ENCODE results near the gene CD4.

CD4 gene

DNA sequence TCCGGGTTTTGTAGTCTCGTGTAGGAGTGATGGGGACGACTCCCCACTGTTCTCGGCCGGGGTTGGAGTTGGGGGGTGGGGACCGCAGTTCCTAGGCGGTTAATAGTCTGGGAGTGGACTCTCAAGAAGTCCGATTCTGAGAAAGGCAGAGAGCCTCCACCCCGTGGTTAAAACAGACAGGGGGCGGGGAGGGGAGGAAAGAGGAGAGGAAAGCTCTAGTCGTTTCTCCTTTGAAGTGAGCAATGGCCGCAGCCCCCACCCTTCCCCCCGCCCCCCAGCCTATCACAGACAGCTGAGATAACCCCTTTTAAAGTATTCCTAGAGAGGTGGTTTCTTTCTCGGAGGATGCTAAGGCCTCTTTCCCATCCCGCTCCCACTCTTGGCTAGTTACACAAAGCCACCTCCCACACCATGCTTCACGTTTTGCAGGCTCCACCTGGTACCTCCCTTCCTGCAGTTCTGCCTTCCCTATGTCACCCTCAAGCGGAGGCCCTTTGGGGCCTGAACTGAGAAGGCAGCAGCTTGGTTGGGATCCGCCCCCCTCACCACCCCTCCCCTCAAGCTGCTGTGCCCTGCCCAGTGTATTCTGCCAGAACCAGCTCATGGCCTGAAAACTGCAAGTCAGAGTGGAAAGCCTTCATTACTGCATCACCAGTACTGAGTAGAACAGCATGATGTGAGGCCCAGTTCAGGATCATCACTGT, 63.5 kb downstream of the CD4 start:
- no peaks in the 10 kb centered on the region for H3K27me3 Mint-ChIP-seq (ENCODE audit: low read depth)
- H3K4me1 Mint-ChIP-seq, result peaks cover 39% of the 10 kb centered on the region
- H3K9me3 Mint-ChIP-seq, result no peaks in the 10 kb centered on the region
- TF ChIP-seq, protein P1, sequence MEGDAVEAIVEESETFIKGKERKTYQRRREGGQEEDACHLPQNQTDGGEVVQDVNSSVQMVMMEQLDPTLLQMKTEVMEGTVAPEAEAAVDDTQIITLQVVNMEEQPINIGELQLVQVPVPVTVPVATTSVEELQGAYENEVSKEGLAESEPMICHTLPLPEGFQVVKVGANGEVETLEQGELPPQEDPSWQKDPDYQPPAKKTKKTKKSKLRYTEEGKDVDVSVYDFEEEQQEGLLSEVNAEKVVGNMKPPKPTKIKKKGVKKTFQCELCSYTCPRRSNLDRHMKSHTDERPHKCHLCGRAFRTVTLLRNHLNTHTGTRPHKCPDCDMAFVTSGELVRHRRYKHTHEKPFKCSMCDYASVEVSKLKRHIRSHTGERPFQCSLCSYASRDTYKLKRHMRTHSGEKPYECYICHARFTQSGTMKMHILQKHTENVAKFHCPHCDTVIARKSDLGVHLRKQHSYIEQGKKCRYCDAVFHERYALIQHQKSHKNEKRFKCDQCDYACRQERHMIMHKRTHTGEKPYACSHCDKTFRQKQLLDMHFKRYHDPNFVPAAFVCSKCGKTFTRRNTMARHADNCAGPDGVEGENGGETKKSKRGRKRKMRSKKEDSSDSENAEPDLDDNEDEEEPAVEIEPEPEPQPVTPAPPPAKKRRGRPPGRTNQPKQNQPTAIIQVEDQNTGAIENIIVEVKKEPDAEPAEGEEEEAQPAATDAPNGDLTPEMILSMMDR (IDR thresholded peaks at IDR 0.05; ENCODE audit: unreplicated experiment in 3 of 3), result no peak
- H3K27ac Mint-ChIP-seq, result peak overlapping the region; percentile 75 to 97 (median 96)
- H3K4me3 Mint-ChIP-seq, result peak overlapping the region; percentile 87 to 91 (median 91)
- peaks cover 32% of the 10 kb centered on the region for H3K36me3 Mint-ChIP-seq (ENCODE audit: low read depth)

DNA sequence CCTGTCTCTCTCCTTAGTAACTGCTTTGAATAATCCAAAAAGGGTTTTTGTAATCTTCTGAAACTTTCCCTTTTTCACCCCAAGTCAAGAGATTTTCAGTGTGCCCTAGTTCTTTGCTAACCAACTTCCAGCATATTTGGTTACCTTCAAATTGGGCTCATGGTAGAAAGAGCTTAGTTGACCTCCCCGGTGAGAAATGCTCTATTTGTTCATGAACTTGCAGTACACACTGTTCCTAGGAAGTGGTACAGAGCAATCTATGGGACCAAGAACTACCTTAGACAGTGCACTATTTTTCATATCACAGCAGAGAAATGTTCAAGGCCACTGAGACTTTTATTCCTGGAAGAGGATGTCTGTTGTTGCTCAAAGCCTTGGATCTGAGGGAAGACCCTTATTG, 64.3 kb downstream of the CD4 start:
- TF ChIP-seq, protein P1 (IDR thresholded peaks at IDR 0.05; ENCODE audit: unreplicated experiment in 3 of 3), result no peak
- Mint-ChIP-seq H3K4me3 (peak overlapping the region; percentile 87 to 91 (median 91)), H3K27ac (peak overlapping the region; percentile 75 to 97 (median 96)), H3K27me3 (ENCODE audit: low read depth) (no peaks in the 10 kb centered on the region), H3K4me1 (peaks cover 33% of the 10 kb centered on the region), H3K36me3 (ENCODE audit: low read depth) (peaks cover 35% of the 10 kb centered on the region), H3K9me3 (no peaks in the 10 kb centered on the region)

DNA sequence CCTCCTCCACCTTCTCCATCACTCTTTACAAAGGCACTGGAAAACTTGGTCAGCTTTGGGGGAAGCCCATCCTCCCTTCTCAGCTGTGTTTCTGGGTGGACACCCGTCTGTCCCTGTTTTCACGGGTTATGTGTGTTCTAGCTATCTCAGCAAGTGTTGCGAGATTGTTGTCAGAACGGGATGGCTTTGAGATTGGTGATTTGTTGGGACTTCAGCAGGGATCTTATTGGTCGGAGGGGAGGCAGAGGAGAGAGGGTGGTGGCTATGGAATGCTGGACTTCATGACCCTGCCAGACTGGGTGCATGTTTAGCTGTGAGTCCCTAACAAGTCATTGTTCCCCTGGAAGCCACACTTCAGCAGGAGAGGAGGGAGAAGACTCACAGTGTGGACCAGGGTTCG, 64.7 kb downstream of the CD4 start:
- Mint-ChIP-seq H3K4me1 (peaks cover 33% of the 10 kb centered on the region), H3K36me3 (ENCODE audit: low read depth) (peaks cover 39% of the 10 kb centered on the region), H3K27ac (peak overlapping the region; percentile 75 to 97 (median 96)), H3K4me3 (peak overlapping the region; percentile 87 to 91 (median 91)), H3K9me3 (no peaks in the 10 kb centered on the region), H3K27me3 (ENCODE audit: low read depth) (no peaks in the 10 kb centered on the region)
- TF ChIP-seq, protein P1 (IDR thresholded peaks at IDR 0.05; ENCODE audit: unreplicated experiment in 3 of 3), result no peak

DNA sequence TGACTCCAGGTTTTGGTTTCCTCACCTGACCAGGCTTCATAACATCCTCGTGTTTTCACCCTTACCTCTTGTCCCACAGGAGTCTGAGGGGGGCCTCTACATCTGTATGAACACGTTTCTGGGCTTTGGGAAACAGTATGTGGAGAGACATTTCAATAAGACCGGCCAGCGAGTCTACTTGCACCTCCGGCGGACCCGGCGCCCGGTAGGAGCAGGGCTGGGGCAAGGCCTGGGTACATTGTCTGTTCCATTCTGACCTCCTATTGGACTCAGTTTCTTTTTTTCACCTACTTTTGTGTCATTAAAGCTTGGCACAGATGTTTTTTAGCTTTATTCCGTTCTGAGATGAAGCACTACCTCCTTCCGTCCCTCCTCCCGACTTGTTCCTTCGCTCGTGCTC, 66.0 kb downstream of the CD4 start:
- Mint-ChIP-seq H3K4me1 (peaks cover 21% of the 10 kb centered on the region), H3K27ac (no peak overlapping the region), H3K27me3 (ENCODE audit: low read depth) (peaks cover 3% of the 10 kb centered on the region), H3K36me3 (ENCODE audit: low read depth) (peaks cover 45% of the 10 kb centered on the region), H3K4me3 (peak overlapping the region in 1 of 3 experiments; percentile 26), H3K9me3 (no peaks in the 10 kb centered on the region)
- TF ChIP-seq, protein P1 (IDR thresholded peaks at IDR 0.05; ENCODE audit: unreplicated experiment in 3 of 3), result no peak

DNA sequence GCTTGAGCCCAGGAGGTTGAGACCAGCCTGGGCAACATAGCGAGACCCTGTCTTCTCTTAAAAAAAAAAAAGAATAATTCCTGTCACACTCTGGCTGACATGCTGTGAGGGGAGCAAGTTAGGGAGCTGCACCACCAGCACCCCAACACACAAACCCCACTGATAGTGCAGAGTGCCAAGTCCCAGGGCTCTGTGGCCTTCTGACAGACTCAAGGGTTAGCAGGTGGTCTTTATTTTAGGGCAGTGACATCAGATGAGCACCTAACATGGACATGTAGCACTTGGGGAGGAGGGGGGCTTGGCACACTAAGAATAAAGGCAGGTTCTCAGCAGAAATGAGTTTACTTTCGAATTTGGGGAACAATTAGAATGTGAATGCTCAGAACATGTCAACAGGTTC, 69.5 kb downstream of the CD4 start:
- TF ChIP-seq, protein P1 (IDR thresholded peaks at IDR 0.05; ENCODE audit: unreplicated experiment in 3 of 3), result no peak
- no peaks in the 10 kb centered on the region for H3K9me3 Mint-ChIP-seq
- no peak overlapping the region for H3K4me3 Mint-ChIP-seq
- peaks cover 65% of the 10 kb centered on the region for H3K36me3 Mint-ChIP-seq (ENCODE audit: low read depth)
- no peak overlapping the region for H3K27ac Mint-ChIP-seq
- H3K27me3 Mint-ChIP-seq (ENCODE audit: low read depth), result peaks cover 3% of the 10 kb centered on the region
- peaks cover 4% of the 10 kb centered on the region for H3K4me1 Mint-ChIP-seq

DNA sequence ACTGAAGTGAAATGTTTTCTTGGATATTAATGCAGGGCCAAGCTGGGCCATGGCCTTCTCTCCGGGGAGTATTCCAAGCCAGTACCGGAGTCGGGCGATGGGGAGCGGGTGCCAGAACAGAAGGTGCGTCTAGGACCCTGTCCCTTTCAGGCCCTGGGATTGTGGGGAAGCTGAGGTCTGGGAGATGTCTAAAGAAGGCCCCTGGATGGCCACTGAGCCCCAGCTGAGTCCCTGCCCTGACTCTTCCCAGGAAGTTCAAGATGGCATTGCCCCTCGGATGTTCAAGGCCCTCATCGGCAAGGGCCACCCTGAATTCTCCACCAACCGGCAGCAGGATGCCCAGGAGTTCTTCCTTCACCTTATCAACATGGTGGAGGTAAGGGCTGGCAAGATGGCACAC, 70.8 kb downstream of the CD4 start:
- Mint-ChIP-seq H3K36me3 (ENCODE audit: low read depth) (peaks cover 70% of the 10 kb centered on the region), H3K9me3 (no peaks in the 10 kb centered on the region), H3K27ac (no peak overlapping the region), H3K27me3 (ENCODE audit: low read depth) (peaks cover 3% of the 10 kb centered on the region), H3K4me3 (no peak overlapping the region), H3K4me1 (no peaks in the 10 kb centered on the region)
- TF ChIP-seq, protein P1 (IDR thresholded peaks at IDR 0.05; ENCODE audit: unreplicated experiment in 3 of 3), result no peak
